Measurements from ENCODE around the gene NRARP. TPM values are rescaled to one million over a fixed set of nuclear protein-coding genes. Genes with fewer than 3 reads are reported as not detected.

The NRARP gene
- total and polyA plus RNA-seq, 2 experiments from 2014 or later, result 4.0 to 55.1 TPM

GRCh38 chr9:137323531-137324331 is 21.7 kb upstream of the NRARP start:
- H3K27ac Mint-ChIP-seq, result no peak overlapping the region
- H3K9me3 Mint-ChIP-seq, result peaks cover 8% of the 10 kb centered on the region
- H3K4me1 ChIP-seq (ENCODE audit: insufficient read depth), result peaks cover 8% of the 10 kb centered on the region; the same call in 1 of the 2 replicates
- H3K79me2 ChIP-seq (replicated peaks; ENCODE audit: insufficient read depth), result no peaks in the 10 kb centered on the region
- H2AFZ ChIP-seq, result no peak overlapping the region
- DNase-seq (ENCODE audit: low spot score) (no peak), ATAC-seq (no peak; the same call in 2 of the 3 replicates)
- H4K20me1 ChIP-seq (replicated peaks; ENCODE audit: insufficient read depth), result no peaks in the 10 kb centered on the region
- H3K36me3 Mint-ChIP-seq (ENCODE audit: low read depth), result peaks cover 4% of the 10 kb centered on the region
- no peaks in the 10 kb centered on the region; the same call in 1 of the 3 replicates for H3K4me1 Mint-ChIP-seq
- H3F3A ChIP-seq (replicated peaks; ENCODE audit: low read depth), result no peaks in the 10 kb centered on the region
- peaks cover 9% of the 10 kb centered on the region for H3K27me3 Mint-ChIP-seq (ENCODE audit: insufficient read depth, low read depth, poor library complexity)
- H3K27ac ChIP-seq (ENCODE audit: low read depth), result no peak overlapping the region
- TF ChIP-seq, protein P1, sequence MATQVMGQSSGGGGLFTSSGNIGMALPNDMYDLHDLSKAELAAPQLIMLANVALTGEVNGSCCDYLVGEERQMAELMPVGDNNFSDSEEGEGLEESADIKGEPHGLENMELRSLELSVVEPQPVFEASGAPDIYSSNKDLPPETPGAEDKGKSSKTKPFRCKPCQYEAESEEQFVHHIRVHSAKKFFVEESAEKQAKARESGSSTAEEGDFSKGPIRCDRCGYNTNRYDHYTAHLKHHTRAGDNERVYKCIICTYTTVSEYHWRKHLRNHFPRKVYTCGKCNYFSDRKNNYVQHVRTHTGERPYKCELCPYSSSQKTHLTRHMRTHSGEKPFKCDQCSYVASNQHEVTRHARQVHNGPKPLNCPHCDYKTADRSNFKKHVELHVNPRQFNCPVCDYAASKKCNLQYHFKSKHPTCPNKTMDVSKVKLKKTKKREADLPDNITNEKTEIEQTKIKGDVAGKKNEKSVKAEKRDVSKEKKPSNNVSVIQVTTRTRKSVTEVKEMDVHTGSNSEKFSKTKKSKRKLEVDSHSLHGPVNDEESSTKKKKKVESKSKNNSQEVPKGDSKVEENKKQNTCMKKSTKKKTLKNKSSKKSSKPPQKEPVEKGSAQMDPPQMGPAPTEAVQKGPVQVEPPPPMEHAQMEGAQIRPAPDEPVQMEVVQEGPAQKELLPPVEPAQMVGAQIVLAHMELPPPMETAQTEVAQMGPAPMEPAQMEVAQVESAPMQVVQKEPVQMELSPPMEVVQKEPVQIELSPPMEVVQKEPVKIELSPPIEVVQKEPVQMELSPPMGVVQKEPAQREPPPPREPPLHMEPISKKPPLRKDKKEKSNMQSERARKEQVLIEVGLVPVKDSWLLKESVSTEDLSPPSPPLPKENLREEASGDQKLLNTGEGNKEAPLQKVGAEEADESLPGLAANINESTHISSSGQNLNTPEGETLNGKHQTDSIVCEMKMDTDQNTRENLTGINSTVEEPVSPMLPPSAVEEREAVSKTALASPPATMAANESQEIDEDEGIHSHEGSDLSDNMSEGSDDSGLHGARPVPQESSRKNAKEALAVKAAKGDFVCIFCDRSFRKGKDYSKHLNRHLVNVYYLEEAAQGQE (IDR thresholded peaks at IDR 0.05; ENCODE audit: unreplicated experiment), result no peak
- TF ChIP-seq EZH2 (IDR thresholded peaks at IDR 0.05; ENCODE audit: low read depth, unreplicated experiment) (no peak), ZNF114 (CRISPR knock-in tag; IDR thresholded peaks at IDR 0.05) (no peak), ZNF331 (CRISPR knock-in tag; IDR thresholded peaks at IDR 0.05; ENCODE audit: low read depth) (no peak), CTCF (conservative IDR thresholded peaks at IDR 0.05; ENCODE audit: low read depth in 2 of 2) (no peak), ZNF462 (CRISPR knock-in tag; IDR thresholded peaks at IDR 0.05) (no peak), ETS1 (IDR thresholded peaks at IDR 0.05) (no peak), POLR2AphosphoS5 (IDR thresholded peaks at IDR 0.05; ENCODE audit: low read depth) (no peak), CREB1 (CRISPR knock-in tag; IDR thresholded peaks at IDR 0.05; ENCODE audit: low read depth) (no peak), EZH2phosphoT487 (IDR thresholded peaks at IDR 0.05; ENCODE audit: unreplicated experiment) (no peak), JUNB (IDR thresholded peaks at IDR 0.05; ENCODE audit: unreplicated experiment) (no peak)
- H3K4me2 ChIP-seq, result no peak overlapping the region
- no peak overlapping the region for H3K4me3 ChIP-seq
- H3K27me3 ChIP-seq (ENCODE audit: insufficient read depth), result no peaks in the 10 kb centered on the region
- no peaks in the 10 kb centered on the region for H3K9me2 ChIP-seq (ENCODE audit: insufficient read depth)
- H3K4me3 Mint-ChIP-seq, result no peak overlapping the region
- no peaks in the 10 kb centered on the region for H3K36me3 ChIP-seq (ENCODE audit: insufficient read depth)
